PFSK-1 (cell line): ENCODE data around the gene RTCA.

Source experiments
- FOXP2 ChIP-seq: optimal IDR thresholded peaks from 2 replicates; pipeline ENCODE3; 2011; ENCODE audit warnings: borderline replicate concordance, control low read depth, inconsistent platforms; ENCODE audit not compliant: insufficient read depth; ENCODE audit errors: extremely low read length, extremely low read depth
- POLR2AphosphoS5 ChIP-seq: IDR thresholded peaks from 2 replicates; pipeline ENCODE4 v1.6.1; 2012; ENCODE audit warnings: low read depth, mild to moderate bottlenecking, control low read depth, low read length, moderate library complexity
- REST ChIP-seq, 2 experiments: IDR thresholded peaks; 2 replicates each; pipeline versions ENCODE4 v1.6.1 to v1.8.0; 2011 to 2012; ENCODE audit warnings: low read depth in 2 of 2, low read length in 2 of 2, control low read depth in 1 of 2, inconsistent platforms in 1 of 2, mild to moderate bottlenecking in 1 of 2, moderate library complexity in 1 of 2; ENCODE audit not compliant: insufficient read depth in 1 of 2
- SIN3A ChIP-seq: IDR thresholded peaks from 2 replicates; pipeline ENCODE4 v1.6.1; 2012; ENCODE audit warnings: mild to moderate bottlenecking, low read length, moderate library complexity, borderline replicate concordance; ENCODE audit not compliant: insufficient read depth
- TAF1 ChIP-seq: IDR thresholded peaks from 2 replicates; pipeline ENCODE4 v1.6.1; 2012; ENCODE audit warnings: low read length, control low read depth, borderline replicate concordance; ENCODE audit not compliant: insufficient read depth

The RTCA gene

GRCh38 chr1:100308777-100309176 is 42.8 kb downstream of the RTCA start:
- TF ChIP-seq SIN3A: no peak
- TF ChIP-seq TAF1: no peak
- TF ChIP-seq FOXP2: no peak
- no peak for TF ChIP-seq POLR2AphosphoS5

- TF ChIP-seq SIN3A (no peak), FOXP2 (no peak), REST (IDR thresholded peaks at IDR 0.05; ENCODE audit: insufficient read depth in 1 of 2, low read depth in 2 of 2, low read length in 2 of 2) (no peak), POLR2AphosphoS5 (no peak)
These were observed 43.8 kb downstream of the RTCA start for GRCh38 chr1:100309863-100310262.

- TF ChIP-seq FOXP2 (no peak), REST (IDR thresholded peaks at IDR 0.05; ENCODE audit: insufficient read depth in 1 of 2, low read depth in 2 of 2, low read length in 2 of 2) (no peak), TAF1 (no peak), POLR2AphosphoS5 (no peak), SIN3A (no peak)
These were observed 47.4 kb downstream of the RTCA start for GRCh38 chr1:100313382-100313781.

GRCh38 chr1:100316622-100317021 is 50.6 kb downstream of the RTCA start:
- TF ChIP-seq SIN3A (no peak), REST (IDR thresholded peaks at IDR 0.05; ENCODE audit: insufficient read depth in 1 of 2, low read depth in 2 of 2, low read length in 2 of 2) (no peak), FOXP2 (no peak), TAF1 (no peak), POLR2AphosphoS5 (no peak)

- TF ChIP-seq SIN3A (no peak), FOXP2 (no peak), TAF1 (no peak)
These were observed 54.5 kb downstream of the RTCA start for GRCh38 chr1:100320311-100321099.

GRCh38 chr1:100321100-100321493 is 55.1 kb downstream of the RTCA start:
- TF ChIP-seq FOXP2: no peak
- no peak for TF ChIP-seq POLR2AphosphoS5
- no peak for TF ChIP-seq SIN3A
- TF ChIP-seq TAF1: no peak
- no peak for TF ChIP-seq REST (IDR thresholded peaks at IDR 0.05; ENCODE audit: insufficient read depth in 1 of 2, low read depth in 2 of 2, low read length in 2 of 2)
